Measurements from ENCODE around the gene RBM33. TPM values are rescaled to one million over a fixed set of nuclear protein-coding genes. Genes with fewer than 3 reads are reported as not detected.

Gene RBM33
- total RNA-seq, 1 donor from 2014 or later, result 30.8 TPM

GRCh38 chr7:155715111-155715805, 70.8 kb downstream of the RBM33 start:
- Histone ChIP-seq H3K27me3 (ENCODE audit: low read depth) (no peaks in the 10 kb centered on the region), H3K9me3 (replicated peaks) (no peaks in the 10 kb centered on the region), H3K4me3 (no peak overlapping the region), H3K4me1 (peaks cover 20% of the 10 kb centered on the region), H3K36me3 (peaks cover 50% of the 10 kb centered on the region), H3K27ac (replicated peaks) (no peak overlapping the region)
- intact Hi-C loops (cut with micrococcal nuclease), result no loop called here
- DNase-seq, result no peak
- TF ChIP-seq CTCF (IDR thresholded peaks at IDR 0.05; ENCODE audit: borderline replicate concordance), result no peak

GRCh38 chr7:155717010-155717744, 72.7 kb downstream of the RBM33 start:
- peaks cover 30% of the 10 kb centered on the region for H3K36me3 ChIP-seq

GRCh38 chr7:155721056-155721455, 76.6 kb downstream of the RBM33 start:
- intact Hi-C loops (cut with micrococcal nuclease), result no loop called here
- no peak for DNase-seq
- no peak overlapping the region for H3K27ac ChIP-seq (replicated peaks)
- H3K9me3 ChIP-seq (replicated peaks), result no peaks in the 10 kb centered on the region
- no peaks in the 10 kb centered on the region for H3K27me3 ChIP-seq (ENCODE audit: low read depth)
- TF ChIP-seq CTCF (IDR thresholded peaks at IDR 0.05; ENCODE audit: borderline replicate concordance), result no peak
- no peak overlapping the region for H3K4me3 ChIP-seq
- H3K36me3 ChIP-seq, result peaks cover 24% of the 10 kb centered on the region
- peaks cover 36% of the 10 kb centered on the region for H3K4me1 ChIP-seq

More at GRCh38 chr7:155717010-155717744, 72.7 kb downstream of the RBM33 start:
- H3K4me1 ChIP-seq, result peaks cover 35% of the 10 kb centered on the region
- no peaks in the 10 kb centered on the region for H3K27me3 ChIP-seq (ENCODE audit: low read depth)
- no peak for TF ChIP-seq CTCF (IDR thresholded peaks at IDR 0.05; ENCODE audit: borderline replicate concordance)
- H3K9me3 ChIP-seq (replicated peaks), result no peaks in the 10 kb centered on the region
- H3K27ac ChIP-seq (replicated peaks), result no peak overlapping the region
- intact Hi-C loops (cut with micrococcal nuclease), result no loop called here
- no peak overlapping the region for H3K4me3 ChIP-seq
- DNase-seq, result no peak

- Histone ChIP-seq H3K27me3 (ENCODE audit: low read depth) (no peaks in the 10 kb centered on the region), H3K4me3 (no peak overlapping the region), H3K9me3 (replicated peaks) (no peaks in the 10 kb centered on the region), H3K4me1 (peaks cover 42% of the 10 kb centered on the region), H3K27ac (replicated peaks) (no peak overlapping the region), H3K36me3 (peaks cover 24% of the 10 kb centered on the region)
- intact Hi-C loops (cut with micrococcal nuclease), result no loop called here
- DNase-seq, result no peak
- no peak for TF ChIP-seq CTCF (IDR thresholded peaks at IDR 0.05; ENCODE audit: borderline replicate concordance)
These were observed 77.7 kb downstream of the RBM33 start for GRCh38 chr7:155722118-155722517.

- no peak for TF ChIP-seq CTCF (IDR thresholded peaks at IDR 0.05; ENCODE audit: borderline replicate concordance)
- no peak overlapping the region for H3K4me3 ChIP-seq
- H3K27me3 ChIP-seq (ENCODE audit: low read depth), result no peaks in the 10 kb centered on the region
- H3K9me3 ChIP-seq (replicated peaks), result no peaks in the 10 kb centered on the region
- DNase-seq, result no peak
- peaks cover 51% of the 10 kb centered on the region for H3K4me1 ChIP-seq
- intact Hi-C loops (cut with micrococcal nuclease), result no loop called here
- H3K27ac ChIP-seq (replicated peaks), result no peak overlapping the region
- H3K36me3 ChIP-seq, result peaks cover 22% of the 10 kb centered on the region
These were observed 78.5 kb downstream of the RBM33 start for GRCh38 chr7:155722936-155723335.
